ENCODE data around the gene PLA2G3. TPM values are rescaled to one million over a fixed set of nuclear protein-coding genes. Genes with fewer than 3 reads are reported as not detected.
A peak's percentile ranks its signal among the peaks of the same experiment; 100 is the strongest.

PLA2G3 gene
- total RNA-seq, 1 experiment from 2014 or later, result 8.2 TPM

GRCh38 chr22:31119026-31119717 lies 21.1 kb downstream of the PLA2G3 start:
- no CpG with 5 or more reads among the region's 7 CpGs for WGBS (ENCODE audit: extremely low coverage, insufficient read length, low lambda C conversion rate)
- H3K27ac ChIP-seq (ENCODE audit: insufficient read length, low read depth, low read length), result no peak overlapping the region

More at GRCh38 chr22:31119026-31119717, 21.1 kb downstream of the PLA2G3 start:
- H2BK12ac ChIP-seq (ENCODE audit: insufficient read length, low read depth, low read length), result no peak overlapping the region
- no peak overlapping the region for H2BK5ac ChIP-seq (ENCODE audit: insufficient read length, low read length)
- H2AK5ac ChIP-seq (ENCODE audit: insufficient read length, low read length), result no peak overlapping the region
- no peaks in the 10 kb centered on the region for H3K79me1 ChIP-seq (ENCODE audit: insufficient read depth, low read depth, low read length, poor library complexity, severe bottlenecking)
- no peak overlapping the region for H2BK20ac ChIP-seq (ENCODE audit: low read depth, low read length, poor library complexity, severe bottlenecking)
- H3K9me3 ChIP-seq (ENCODE audit: control insufficient read depth, low read depth, low read length), result no peaks in the 10 kb centered on the region
- peaks cover 5% of the 10 kb centered on the region for H3K4me1 ChIP-seq (ENCODE audit: insufficient read depth, low read length)
- no peak overlapping the region for H3K23ac ChIP-seq (ENCODE audit: insufficient read length, low read depth, low read length)
- no peak overlapping the region for H4K8ac ChIP-seq (replicated peaks; ENCODE audit: insufficient read length, low read depth, low read length)
- Mint-ChIP-seq H3K4me1 (peaks cover 21 to 29% of the 10 kb centered on the region in 2 experiments), H3K27ac (peak overlapping the region in 1 of 3 experiments; percentile 39; a peak in 2 of 7 replicates), H3K27me3 (ENCODE audit: low read depth) (peaks cover 12% of the 10 kb centered on the region), H3K36me3 (ENCODE audit: insufficient read depth in 1 of 3, low read depth in 3 of 3) (no peaks in the 10 kb centered on the region), H3K9me3 (no peaks in the 10 kb centered on the region), H3K4me3 (no peak overlapping the region)
- no peaks in the 10 kb centered on the region for H3K23me2 ChIP-seq (ENCODE audit: insufficient read length, low read depth, low read length, poor library complexity, severe bottlenecking)
- no peak overlapping the region for H4K91ac ChIP-seq (ENCODE audit: insufficient read length, low read depth, low read length)
- no peak overlapping the region for H2AFZ ChIP-seq (ENCODE audit: low read length)
- no peak overlapping the region for H3K9ac ChIP-seq (ENCODE audit: extremely low read depth, insufficient read length, low read length)
- H3K56ac ChIP-seq (ENCODE audit: insufficient read length, low read depth, low read length), result no peak overlapping the region
- no peak overlapping the region for H4K5ac ChIP-seq (ENCODE audit: insufficient read length, low read depth, low read length)
- H2BK120ac ChIP-seq (ENCODE audit: low read depth, low read length, poor library complexity, severe bottlenecking), result no peak overlapping the region
- no peak overlapping the region for H3K18ac ChIP-seq (ENCODE audit: insufficient read length, low read depth, low read length)
- H3K4ac ChIP-seq (ENCODE audit: low read depth, low read length), result no peak overlapping the region
- H2BK15ac ChIP-seq (ENCODE audit: low read depth, low read length), result no peak overlapping the region
- DNase-seq, result no peak
- H3T11ph ChIP-seq (ENCODE audit: low read length), result no peak overlapping the region
- H3K27me3 ChIP-seq (ENCODE audit: insufficient read depth, low read length), result no peaks in the 10 kb centered on the region
- no peak for TF ChIP-seq CTCF (conservative IDR thresholded peaks at IDR 0.05)
- no peaks in the 10 kb centered on the region for H3K79me2 ChIP-seq (ENCODE audit: insufficient read depth, low read length)
- H3K4me2 ChIP-seq (ENCODE audit: insufficient read depth, insufficient read length, low read length), result no peak overlapping the region
- H3K14ac ChIP-seq (ENCODE audit: insufficient read depth, low read length), result no peak overlapping the region
- no peaks in the 10 kb centered on the region for H4K20me1 ChIP-seq (ENCODE audit: control insufficient read depth, insufficient read depth, insufficient read length)
